Embryonic facial prominence (tissue), 1 donor: Measurements from ENCODE around the gene COL9A1.
A peak's percentile ranks its signal among the peaks of the same experiment; 100 is the strongest.

Source experiments
- DNase-seq: peaks from one replicate; pipeline ENCODE4 v3.0.0-alpha.2; 2016; ENCODE audit errors: extremely low spot score

The COL9A1 gene

DNA sequence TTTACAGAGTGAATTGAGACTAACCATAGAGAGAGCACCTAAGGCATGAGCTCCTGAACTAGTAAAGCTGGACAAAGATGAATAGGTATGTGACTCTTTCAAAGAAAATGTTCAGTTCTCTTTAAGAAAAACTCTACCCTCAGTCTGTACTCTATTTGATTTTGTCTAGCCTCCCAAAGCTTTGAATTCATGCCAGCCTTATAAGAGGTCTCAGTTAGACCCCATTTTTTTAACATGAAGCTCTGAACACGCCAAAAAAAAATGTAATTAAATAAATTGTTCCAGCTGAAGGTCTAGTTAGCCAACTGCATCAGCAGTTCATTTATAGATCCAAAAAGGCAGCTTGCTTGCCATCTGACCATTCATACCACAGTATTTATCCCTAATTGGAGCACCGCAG, 71.6 kb downstream of the COL9A1 start:
- peak; percentile 59 for DNase-seq

DNA sequence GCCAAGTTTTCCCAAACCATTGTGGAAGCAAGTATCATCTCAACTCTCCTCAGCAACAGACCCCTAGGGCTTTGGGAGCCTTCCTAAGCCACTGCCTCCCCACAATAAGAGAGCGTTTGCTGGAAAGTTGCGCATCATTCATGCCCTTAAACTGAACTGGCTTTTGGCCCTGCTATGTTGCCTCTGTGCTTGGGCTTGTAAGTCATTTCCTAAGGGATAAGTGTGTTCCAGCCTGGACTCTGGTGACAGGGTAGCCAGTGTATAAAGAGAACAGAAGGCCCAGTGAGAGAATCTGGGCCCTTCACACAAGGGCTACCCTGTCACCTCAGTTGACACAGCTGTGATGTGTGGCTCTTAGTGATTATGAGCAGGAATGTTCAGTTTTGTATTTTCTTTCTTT, 77.8 kb downstream of the COL9A1 start:
- no peak for DNase-seq

DNA sequence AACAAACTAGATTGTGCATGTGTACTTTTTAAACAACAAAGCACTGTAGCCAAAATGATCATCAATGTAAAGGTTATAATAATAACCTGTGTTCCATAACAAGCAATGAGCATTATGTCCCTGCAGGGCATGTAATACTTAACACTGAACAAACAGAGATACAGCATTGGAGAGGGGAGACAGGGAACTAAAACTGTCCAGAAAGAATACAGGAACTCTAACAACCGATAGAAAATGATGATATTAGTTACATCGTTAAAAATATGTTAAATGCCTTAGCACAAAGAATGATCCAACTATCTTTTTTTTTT, 80.5 kb downstream of the COL9A1 start:
- DNase-seq, result no peak

DNA sequence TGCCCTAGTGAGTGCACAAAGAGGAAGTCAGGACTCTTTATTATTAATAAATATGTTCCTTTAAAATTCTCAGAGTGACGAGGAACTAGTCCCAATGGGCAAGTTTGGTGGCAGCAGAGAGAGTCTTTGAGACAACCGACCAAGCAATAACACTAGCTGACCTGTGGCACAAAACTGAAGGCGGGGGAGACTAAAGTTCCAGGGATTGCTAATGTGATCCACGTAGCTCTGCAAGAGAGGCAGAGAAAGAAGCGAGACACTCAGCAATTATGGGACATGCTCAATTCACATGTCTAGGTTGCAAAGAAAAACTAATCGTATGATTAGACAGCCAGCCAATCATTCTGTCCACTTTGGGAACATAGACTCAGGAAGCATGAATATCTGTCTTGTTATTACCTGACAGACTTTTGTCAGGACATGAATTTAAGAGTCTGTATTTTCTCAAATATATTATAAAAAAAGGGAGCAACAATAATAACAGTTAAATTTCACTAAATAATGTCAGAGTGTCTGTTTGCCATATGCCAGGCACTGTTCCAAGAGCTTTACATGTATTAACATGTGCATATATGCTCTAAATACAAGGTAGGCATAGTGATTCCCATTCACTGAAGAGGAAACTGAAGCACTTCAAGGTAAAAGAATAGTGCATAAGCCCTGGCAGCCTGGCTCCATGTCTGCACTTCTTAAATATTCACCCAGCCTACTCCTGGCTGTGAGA, 81.0 kb downstream of the COL9A1 start:
- no peak for DNase-seq

DNA sequence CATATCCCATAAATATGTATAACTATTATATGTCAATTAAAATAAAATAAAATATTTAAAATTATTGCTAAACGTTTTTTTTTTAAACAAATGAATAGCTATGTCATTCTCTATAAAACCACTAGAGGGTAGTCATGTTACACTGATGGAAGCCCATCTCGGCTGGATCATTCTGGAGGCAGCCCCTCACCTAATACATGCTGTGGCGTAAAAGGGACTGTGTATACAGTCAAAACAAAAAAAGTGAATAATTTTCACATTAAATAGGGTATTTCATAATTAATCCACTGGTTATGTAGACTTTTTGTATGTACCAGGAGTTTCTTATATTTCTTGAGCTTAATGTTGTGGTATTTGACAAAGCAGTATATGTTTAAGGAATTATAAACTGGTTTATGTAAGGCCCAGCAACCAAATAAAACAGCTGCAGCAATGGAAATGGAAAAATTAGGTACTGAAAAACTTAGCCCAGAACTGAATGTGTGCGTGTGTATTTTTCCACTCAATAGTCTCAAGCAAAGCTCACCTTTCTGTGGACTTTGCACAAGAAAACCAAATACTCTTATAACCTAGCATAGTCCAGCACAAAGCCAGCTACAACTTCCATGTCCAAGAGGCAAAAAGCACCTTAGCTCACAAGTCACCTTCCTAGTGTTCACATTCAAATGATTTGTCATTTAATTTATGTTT, 81.7 kb downstream of the COL9A1 start:
- no peak for DNase-seq

DNA sequence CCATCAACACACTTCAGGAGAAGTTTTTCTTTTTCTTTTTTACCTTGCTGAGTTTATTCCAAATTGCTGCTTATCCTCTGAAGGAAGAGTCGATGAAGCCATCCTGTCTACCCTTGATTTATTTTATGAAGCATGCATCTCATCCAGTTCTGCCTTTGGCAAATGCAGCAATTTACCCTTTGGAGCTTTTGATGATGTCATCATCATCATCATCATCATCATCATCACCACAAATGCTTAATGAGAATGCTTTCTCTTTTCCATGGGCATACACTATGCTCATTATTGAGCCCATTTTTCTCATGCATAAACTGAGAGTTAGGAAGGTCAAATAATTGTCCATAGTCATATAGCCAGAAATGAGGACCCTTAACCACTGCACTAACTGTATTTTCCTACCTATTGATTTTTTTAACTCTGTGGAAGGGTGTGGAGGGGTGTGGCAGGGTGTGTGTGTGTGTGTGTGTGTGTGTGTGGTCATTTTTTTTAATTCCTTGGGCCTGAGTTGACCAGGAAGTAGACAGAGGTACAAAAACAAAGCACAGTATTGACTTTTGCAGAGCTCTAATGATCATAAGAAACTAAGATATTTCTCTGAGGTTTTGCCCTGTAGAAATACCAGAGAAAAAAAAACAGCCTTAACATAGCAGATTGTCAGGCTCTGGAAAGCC, 82.8 kb downstream of the COL9A1 start:
- no peak for DNase-seq

DNA sequence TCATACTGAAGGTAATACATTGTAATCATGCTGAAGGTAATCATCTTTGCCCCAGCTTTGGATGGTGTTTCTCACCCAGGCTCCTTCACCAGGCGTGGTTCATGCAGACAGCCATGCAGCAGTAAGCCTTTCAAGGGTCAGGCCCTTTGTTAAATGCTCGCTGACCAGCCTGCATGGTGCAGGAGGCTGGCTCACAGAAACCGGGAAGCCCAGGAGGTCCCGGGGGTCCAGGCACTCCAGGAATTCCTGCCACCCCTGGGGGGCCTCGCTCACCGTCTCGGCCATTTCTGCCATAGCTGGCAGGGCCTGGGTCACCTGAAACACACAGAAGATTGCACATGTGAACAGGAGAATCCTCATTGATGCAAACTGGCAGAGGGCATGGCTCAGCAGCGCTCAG, 86.1 kb downstream of the COL9A1 start:
- DNase-seq, result no peak

DNA sequence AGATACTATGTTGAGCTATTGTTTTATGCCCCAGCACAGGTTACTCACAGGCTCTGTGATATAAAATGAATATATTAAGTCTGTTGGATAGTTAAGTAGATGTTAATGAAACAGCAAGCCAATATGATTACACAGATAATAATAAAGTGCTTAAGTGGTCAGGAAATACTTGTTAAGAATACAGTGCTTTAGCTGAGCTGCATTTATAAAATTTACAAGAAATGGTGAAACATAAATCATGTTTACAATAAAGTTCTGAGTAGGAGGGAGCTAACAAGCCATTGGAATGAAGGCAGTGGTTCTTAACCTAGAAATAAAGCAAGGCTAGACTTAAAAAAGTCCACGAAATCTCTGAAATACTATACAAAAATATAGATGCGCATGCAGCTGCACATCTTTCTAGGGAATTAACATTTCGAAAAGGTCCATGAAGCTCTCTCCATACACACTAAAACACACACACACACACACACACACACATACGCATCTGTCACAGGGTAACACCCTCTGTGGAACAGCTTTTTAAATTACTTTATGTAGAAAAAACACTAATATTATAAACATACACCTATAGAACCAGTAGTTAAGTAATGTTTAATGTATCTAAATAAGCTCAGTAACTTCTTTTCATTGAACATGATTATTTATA, 87.3 kb downstream of the COL9A1 start:
- DNase-seq, result no peak

DNA sequence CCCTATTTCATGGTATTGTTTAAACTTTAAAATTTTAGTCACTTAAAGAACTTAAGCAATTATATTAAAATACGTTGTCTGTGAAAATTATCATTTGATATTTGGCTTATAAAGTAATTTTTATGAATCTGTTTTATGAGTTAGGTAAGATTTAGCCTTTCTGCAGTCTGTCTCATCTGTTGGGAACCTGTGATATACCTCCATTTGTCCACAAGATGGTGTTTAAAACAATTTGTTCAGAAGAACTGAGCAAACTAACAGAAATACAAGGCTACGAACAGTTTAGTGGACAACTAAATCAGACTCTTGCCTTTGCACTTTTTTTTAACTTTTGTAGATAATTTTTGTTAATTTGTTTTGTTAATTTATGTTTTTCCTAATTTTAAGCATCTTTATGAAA, 92.4 kb downstream of the COL9A1 start:
- no peak for DNase-seq

DNA sequence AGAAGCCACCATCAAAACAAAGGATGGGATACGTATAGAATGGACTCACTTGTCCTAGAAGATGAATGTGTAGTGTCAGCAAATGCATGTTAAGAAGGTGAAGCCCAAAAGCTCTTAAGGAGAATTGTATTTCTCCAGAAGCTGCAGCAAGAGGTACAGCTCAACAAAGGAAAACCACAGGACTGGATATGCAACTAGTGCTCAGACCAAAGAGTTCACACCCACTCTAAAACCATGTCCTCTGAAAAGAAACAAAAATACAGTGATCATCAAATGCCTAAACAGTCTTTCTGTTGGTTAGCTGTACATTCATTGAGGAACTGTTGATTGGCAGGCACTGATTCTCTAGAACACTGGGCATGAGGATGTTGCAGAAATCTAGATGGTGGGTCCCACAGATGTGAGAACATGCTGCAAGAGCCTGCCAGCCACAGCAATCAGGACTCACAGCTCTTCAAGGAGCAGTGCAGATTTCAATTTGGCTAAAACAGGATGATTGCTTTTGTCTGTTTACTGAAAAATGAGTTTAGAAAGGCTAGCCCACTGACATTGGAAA, 94.6 kb downstream of the COL9A1 start:
- DNase-seq, result no peak

DNA sequence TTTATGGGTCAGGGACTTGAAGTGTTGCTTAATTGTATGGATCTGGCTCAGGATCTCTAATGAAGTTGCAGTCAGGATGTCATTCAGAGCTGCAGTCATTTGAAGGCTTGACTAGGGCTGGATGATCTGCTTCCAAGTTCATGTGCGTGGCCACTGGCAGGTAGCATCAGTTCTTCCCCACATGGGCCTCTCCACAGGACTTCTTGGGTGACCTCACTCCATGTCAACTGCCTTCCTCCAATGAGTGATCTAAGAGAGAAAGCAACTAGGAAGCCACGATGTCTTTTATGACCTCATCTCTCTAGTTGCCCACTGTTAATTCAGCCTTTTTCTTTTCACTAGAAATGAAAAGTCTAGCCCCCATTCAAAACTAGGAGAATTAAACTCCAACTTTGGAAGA, 104.1 kb downstream of the COL9A1 start:
- DNase-seq, result no peak

DNA sequence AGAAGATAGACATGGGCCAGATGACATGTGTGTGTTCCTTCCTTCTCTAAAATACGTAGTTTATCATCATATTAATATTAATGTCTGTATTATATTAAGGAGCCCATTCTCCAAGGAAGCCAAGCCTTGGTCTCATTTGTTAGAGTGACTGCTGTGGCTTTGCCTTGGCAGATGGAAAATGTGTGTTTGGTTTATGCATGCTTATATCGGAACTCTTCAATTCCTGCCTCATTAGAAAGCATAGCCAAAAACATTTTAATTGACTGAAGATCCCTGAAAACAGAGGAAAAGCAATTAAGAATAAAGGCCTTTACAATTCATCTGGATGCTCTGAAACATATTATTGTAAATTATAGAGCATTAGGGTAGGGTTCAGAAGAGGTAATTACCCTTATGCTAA, 106.4 kb downstream of the COL9A1 start:
- no peak for DNase-seq

DNA sequence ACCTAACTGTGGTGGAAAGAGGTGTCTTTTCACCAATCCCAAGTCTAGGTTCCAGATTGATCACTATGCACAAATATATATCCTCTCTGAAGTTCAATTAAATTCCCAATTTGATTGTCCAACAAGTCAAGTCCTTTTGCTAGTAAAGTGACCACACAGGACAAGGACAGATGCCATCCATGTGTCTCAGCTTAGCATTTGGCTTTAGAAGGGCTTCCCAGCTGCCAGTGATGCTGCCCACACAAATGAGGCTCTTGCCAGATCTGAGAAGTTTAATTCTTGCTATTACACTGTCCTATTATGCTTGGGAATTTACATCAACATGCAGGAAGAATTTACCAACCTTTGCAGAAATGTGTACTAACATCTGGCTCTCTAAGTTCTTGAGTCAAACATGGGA, 108.5 kb downstream of the COL9A1 start:
- no peak for DNase-seq

DNA sequence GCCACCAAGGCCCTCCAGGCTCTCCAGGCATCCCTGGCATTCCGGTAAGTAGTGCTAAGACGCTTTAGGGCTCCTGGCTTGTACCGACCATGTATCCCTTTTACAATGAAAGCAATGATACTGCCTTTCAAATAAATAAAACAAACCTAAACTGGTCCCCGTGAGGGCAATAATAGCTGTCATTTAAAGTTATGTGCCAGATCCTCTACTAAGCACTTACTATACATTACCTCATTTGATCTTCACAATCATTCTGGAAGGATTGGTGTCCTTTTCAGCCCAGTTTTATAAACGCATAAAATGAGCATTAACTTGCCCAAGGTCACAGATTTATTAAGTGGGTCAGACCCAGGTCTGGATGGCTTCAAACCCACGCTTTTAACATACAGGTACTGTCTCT, 114.7 kb downstream of the COL9A1 start:
- DNase-seq, result no peak

DNA sequence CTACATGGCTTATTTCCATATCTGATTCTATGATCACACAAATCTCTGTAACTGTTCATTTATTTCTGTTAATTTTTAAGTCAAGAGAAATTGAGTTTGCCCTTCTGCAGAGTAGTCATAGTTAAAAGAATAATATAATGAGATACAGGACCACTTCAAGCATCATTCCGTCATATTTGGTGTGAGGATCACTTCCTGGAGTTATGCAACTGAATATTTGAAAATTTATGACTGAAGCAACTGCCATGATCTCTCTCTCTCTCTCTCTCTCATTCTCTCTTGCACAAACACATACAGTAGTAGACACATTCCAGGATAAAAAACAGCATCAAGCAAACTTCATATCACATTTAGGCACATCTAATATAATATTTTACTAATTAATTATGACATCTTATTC, 116.4 kb downstream of the COL9A1 start:
- no peak for DNase-seq

DNA sequence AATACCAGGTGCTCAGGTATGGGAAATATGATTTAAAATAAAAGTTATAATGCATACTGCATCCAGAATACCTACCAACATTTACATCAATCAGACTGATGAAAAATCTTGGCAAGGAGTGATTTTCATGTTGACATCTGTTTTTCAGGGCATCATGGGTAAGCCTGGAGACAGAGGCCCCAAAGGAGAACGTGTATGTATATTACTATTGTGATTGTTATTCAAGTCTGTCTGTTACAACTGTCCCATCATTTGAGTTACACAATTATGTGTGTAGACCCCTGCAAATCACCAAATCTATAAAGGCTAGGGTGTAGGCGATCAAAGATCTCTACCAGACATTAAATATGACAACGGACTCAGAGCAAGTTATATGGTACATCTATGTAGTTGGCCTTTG, 118.2 kb downstream of the COL9A1 start:
- no peak for DNase-seq

DNA sequence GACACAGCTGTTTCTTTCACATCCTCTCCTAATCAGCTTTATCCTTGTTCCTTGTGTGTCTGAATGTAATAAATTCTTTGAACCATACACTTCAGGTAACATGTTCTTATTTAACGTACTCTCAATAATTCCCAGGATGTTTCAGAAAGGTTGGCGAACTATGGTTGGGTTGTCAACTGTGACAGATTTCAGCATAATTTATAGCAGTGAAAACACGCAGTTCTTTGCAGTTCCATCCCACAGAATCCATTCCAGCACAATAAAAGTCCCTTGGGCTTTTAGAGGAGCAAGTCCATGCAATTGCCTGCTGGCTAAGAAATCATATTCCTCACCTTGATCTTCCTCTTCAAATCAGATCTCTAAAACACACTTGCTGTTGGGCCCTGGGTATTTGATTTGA, 119.3 kb downstream of the COL9A1 start:
- DNase-seq, result no peak

DNA sequence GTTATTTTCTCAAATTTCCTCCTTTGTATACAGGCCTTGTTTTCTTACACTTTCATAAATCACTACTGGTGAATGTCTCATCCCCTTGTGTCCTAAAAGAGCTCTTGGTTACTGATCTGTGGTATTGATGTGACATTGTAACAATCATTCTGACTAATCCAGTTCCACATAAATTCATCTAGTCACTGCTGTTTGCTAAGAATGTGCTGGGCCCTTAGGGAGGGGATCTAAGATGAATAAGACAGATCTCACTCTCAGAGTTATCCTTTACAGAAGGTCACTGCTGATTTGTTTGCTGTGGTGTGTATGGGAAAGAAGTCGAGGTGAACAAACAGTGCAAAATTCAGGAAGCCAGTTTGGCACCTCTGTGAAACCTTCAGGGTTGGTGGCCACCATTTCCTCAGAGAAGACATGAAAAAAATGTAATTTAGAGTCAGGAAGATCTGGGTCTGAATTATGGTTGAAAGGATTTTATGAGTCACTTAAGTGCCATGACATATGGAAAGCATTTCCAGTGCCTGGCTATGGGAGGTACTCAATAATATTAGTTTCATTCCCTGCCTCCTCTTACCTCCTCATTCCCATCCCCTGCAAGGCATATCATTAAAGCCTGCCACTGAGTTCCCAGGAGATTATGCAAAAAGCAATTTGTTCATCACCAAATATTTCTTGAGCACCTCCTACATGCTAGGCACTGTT, 121.8 kb downstream of the COL9A1 start:
- no peak for DNase-seq

DNA sequence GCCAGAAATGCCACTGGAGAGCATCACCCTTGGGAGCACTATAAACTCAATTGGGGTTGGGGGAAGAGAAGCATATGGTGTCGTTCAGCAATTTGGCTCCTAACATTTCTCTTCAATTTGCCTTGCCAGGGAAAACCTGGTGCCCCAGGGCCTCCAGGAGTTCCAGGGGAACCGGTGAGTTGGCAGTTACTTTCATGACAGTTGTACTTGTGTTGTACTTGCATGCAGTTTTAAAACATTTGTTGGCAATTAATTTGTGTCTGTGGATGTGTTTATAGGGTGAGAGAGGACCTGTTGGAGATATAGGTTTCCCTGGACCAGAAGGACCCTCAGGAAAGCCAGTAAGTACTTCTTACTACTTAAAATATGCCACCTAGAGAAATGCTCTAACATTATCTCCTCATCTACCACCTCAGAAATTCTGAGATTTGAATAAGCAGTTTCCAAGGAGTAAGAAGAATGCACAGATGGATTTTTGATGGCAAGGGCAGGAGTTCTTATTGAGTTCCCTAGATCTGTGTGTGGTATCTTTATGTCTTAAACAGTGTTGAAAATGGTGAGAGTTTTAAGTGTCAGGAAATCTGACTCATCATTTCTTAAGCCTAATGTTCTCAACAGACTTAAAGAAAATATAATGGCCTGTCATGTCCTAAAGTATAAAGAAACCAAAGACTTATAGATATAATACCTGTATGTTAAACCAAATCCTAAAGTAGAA, 122.5 kb downstream of the COL9A1 start:
- DNase-seq, result no peak

DNA sequence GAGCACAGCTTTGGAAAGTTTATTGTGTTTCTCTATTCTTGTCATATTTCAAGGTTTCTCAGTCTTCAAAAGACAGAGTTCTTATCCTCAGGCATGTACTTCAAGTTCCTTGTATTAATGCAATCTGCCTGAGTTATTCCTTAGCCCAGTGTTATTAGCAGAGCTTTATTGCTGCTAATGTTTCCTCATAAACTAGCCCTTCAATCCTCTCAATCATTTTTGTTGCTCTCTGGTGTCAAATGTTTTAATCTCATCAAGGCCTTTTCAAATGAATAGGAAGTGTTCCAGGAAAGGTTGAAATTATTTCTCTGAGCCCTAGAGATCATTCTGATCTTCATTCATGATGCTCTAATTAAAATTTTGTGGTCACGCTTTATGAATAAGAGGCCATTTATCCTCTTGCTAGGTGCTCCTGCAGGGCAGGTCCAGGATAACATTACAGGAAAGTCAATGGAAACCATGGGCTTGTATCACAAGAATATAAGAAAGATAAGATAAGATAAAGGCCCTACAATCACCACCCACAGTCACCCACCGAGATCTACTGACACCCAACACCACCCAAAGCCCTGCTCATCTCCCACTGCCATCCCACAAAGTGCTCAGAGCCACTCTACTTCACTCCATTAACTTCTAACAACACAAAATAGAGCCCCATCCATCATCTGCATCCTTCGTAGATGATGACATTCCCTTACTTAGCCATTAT, 125.9 kb downstream of the COL9A1 start:
- DNase-seq, result no peak

DNA sequence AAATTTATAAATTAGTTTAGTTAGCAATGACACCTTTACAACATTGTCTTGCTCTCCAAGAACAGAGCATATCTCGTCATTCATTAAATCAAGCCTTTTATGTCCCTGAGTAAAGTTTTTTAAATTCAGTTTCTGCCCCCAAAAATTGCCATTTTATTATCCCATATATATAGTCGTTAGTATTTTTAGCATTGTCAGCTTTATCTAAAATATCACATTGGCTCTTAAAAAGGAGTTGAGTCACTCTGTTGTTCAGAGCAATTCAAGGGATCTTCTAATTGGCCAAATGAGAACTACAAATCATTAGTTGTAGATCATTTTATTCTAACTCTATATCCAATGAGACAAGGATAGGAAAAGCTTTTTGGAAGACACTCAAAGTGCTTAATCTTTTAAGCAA, 127.1 kb downstream of the COL9A1 start:
- DNase-seq, result no peak
